GM12874 (cell line): ENCODE data around the gene MEF2C.

ENCODE experiments used
- TF ChIP-seq, protein P1 (sequence below): IDR thresholded peaks from 2 replicates; pipeline ENCODE4 v1.5.1; 2011; ENCODE audit warnings: low read depth, mild to moderate bottlenecking, control low read depth, low read length, moderate library complexity; ENCODE audit not compliant: insufficient read depth

Gene MEF2C

GRCh38 chr5:88883059-88883835 is at the start of gene MEF2C:
MEF2C (minus strand) TSS chr5:88883184; CDS start chr5:88823788, 59,396 bp downstream.
- TF ChIP-seq, protein P1, sequence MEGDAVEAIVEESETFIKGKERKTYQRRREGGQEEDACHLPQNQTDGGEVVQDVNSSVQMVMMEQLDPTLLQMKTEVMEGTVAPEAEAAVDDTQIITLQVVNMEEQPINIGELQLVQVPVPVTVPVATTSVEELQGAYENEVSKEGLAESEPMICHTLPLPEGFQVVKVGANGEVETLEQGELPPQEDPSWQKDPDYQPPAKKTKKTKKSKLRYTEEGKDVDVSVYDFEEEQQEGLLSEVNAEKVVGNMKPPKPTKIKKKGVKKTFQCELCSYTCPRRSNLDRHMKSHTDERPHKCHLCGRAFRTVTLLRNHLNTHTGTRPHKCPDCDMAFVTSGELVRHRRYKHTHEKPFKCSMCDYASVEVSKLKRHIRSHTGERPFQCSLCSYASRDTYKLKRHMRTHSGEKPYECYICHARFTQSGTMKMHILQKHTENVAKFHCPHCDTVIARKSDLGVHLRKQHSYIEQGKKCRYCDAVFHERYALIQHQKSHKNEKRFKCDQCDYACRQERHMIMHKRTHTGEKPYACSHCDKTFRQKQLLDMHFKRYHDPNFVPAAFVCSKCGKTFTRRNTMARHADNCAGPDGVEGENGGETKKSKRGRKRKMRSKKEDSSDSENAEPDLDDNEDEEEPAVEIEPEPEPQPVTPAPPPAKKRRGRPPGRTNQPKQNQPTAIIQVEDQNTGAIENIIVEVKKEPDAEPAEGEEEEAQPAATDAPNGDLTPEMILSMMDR, result no peak

DNA sequence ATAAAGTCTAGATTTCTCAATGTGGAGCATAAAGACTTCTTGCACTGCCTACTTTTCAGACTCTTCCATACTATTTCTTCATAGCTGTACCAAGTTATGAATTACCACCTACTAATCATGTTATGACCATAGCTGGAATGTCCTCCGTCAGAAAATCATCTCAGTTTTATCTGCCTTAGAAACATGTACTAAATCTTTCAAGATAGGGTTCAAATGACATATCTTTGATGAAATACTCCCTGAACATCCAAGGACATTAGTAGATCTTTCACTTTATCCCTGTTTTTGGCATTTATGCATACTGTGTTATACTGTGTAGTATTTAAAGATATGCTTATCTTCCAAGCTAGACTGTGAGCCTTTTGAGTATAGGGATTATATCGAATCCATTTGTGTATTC is 49.6 kb upstream of the MEF2C start:
- TF ChIP-seq, protein P1, result no peak

DNA sequence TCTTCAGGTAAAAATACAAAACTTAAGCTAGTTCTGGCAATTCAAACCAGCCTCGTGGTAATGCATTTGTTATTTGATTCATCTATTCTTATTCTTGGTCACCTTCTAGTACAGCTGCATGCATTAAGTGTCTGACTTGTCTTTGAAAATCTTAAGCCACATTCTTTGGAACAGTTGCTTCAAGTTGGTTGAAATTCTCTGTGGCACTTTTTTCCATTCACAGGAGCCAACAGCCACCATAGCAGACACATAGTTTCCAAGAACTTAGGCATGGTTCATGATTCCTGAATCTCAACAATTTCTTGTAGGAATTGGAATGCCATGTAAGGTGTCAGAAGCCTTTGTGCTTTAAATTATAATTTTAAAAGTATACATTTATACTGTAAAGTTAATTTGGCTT is 47.4 kb upstream of the MEF2C start:
- TF ChIP-seq, protein P1, result no peak

GRCh38 chr5:88929385-88929784 is 46.4 kb upstream of the MEF2C start:
- TF ChIP-seq, protein P1, result no peak

- TF ChIP-seq, protein P1, result no peak
Measured at GRCh38 chr5:88926774-88927173, 43.8 kb upstream of the MEF2C start.

GRCh38 chr5:88925692-88926490 is 42.9 kb upstream of the MEF2C start:
- TF ChIP-seq, protein P1, result no peak

DNA sequence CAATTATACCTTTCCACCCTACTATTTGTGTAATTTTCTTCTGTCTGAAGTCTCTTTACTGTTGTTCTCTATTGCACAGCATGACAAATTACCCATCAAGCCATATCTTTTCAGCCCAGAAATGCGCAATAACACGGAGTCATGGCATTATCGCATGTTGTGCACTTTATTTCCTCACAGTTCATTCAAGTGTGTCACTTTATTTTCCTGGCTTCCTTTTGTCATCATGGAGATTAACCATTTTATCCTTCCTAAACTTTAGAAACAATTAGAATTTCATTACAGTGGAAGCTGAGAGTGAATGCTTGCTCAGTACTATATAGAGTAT is 41.3 kb upstream of the MEF2C start:
- TF ChIP-seq, protein P1, result no peak
